Hindlimb muscle (tissue), 1 donor: ENCODE data around the gene WASL. TPM values are rescaled to one million over a fixed set of nuclear protein-coding genes. Genes with fewer than 3 reads are reported as not detected.
"Not testable (repeated sequence)": the region's sequence is repeated elsewhere in the genome, so short reads cannot be mapped to it uniquely, and the experiment has no call there.

ENCODE experiments used
- DNase-seq: peaks from one replicate; pipeline ENCODE4 v3.0.0-alpha.2; 2013
- polyA plus RNA-seq: library from polyadenylated mRNA; unstranded; fragments of 120-200 nt; gene quantifications from one replicate; pipeline ENCODE4 v1.2.1, GENCODE V29; 2013; ENCODE audit not compliant: insufficient read length

Gene WASL
- polyA plus RNA-seq, 1 donor, result 31.0 TPM

- no peak for DNase-seq
These were observed 92.1 kb downstream of the WASL start for GRCh38 chr7:123656544-123657303.

GRCh38 chr7:123655614-123656013 is 93.2 kb downstream of the WASL start, which contains the start of gene LMOD2:
TSS of gene LMOD2 (plus strand) at chr7:123655866. CDS start at chr7:123655964, 98 bp downstream.
- DNase-seq, result no peak

DNA sequence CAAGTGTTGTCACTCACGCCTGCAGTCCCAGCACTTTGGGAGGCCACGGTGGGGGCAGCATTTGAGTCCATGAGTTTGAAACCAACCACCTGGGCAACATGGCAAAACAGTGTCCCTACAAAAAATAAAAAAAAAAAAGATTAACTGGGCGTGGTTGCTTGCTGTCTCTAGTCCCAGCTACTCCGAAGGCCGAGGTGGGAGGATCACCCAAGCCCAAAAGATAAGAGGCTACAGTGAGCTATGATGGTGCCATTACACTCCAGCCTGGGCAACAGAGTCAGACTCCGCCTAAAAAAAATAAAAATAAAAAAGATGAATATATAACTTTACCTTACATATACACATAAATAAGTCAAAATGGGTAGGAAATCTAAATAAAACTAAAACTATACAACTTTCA is 95.6 kb downstream of the WASL start:
- no peak for DNase-seq

DNA sequence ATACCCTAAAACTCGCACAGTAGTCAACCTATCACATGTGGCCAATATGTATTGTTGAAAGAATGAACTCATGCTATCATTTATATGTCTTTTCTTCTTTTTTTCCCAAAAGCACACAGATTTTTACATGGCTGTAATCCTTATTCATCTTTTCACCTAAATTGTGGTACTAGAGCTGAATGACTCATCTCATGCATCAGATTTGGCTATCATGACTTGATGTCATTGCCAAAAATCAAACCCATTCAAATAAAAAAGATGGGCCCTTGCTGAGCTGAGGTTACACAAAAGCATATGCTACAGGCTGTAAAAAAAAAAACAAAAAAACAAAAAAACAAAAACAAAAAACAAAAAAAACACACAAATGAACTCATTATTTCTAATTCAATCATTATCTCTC is 96.4 kb downstream of the WASL start:
- no peak for DNase-seq

GRCh38 chr7:123650595-123650994 is 98.2 kb downstream of the WASL start:
- DNase-seq, result no peak

GRCh38 chr7:123649964-123650363 is 98.8 kb downstream of the WASL start:
- DNase-seq, result no peak

DNA sequence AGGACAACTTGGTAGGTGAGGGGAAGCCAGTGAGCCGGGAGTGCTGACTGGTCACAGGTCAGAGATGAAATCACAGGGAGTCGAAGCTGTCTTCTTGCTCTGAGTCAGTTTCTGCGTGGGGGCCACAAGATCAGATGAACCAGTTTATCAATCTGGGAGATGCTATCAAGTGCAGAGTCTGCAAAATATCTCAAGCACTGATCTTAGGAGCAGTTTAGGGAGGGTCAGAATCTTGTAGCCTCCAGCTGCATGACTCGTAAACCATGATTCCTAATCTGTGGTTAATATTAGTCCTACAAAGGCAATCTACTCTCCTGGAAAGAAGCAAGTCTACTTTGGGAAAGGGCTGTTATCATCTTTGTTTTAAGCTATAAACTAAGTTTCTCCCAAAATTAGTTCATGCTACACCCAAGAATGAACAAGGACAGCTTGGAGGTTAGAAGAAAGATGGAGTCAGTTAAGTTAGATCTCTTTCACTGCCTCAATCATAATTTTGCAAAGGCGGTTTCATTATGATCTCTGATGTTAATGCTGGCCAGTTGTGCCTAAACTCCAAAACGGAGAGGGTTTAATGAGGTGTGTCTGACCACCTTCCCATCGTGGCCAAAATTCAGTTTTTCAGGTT is 101.6 kb downstream of the WASL start:
- no peak for DNase-seq

- DNase-seq, result no peak
These were observed 103.3 kb downstream of the WASL start for GRCh38 chr7:123645516-123645915.

GRCh38 chr7:123643495-123644441 is 105.0 kb downstream of the WASL start:
- no peak for DNase-seq

DNA sequence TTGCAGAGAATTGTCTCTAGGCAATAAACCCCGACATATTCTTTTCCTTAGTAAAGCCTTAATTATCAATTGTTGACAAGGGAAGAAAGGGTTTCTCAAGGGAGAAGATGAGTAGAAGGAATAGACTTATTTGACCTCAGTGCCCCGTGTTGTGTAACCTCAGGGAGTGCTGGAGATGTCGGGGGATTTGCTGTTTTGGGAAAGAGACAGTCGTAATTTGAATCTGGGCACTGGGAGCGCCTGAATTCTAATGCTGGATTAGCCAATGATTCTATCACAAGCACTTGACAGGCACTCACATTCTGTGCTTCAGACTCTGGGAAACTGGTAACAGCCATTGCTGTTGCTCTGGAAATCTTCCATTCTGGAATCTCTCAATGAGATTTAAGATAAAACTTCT is 106.9 kb downstream of the WASL start:
- no peak for DNase-seq

- no peak for DNase-seq
These were observed 108.2 kb downstream of the WASL start for GRCh38 chr7:123640583-123640982.

- no peak for DNase-seq
These were observed 109.2 kb downstream of the WASL start for GRCh38 chr7:123639631-123640030.

DNA sequence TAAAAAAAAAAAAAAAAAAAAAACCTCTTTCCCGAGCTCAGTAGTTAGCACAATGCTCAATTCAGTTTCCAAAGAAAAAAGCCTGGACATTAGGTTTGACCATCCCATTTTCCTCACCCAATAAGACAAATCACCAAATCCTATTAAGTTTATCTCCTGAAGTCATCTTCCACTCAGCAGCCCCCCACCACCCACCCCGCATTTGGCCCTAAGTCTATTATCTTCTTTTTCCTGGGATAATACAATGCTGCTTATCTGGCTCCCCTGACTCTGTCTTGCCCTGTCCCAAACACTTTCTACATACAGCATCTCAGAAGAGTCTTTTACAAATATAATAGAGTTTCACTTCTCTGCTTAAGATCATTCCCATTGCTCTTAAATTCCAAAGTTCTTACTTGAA is 110.9 kb downstream of the WASL start:
- no peak for DNase-seq

- DNase-seq, result no peak
These were observed 111.6 kb downstream of the WASL start for GRCh38 chr7:123637203-123637602.

- no peak for DNase-seq
These were observed 113.0 kb downstream of the WASL start for GRCh38 chr7:123635551-123636359.

DNA sequence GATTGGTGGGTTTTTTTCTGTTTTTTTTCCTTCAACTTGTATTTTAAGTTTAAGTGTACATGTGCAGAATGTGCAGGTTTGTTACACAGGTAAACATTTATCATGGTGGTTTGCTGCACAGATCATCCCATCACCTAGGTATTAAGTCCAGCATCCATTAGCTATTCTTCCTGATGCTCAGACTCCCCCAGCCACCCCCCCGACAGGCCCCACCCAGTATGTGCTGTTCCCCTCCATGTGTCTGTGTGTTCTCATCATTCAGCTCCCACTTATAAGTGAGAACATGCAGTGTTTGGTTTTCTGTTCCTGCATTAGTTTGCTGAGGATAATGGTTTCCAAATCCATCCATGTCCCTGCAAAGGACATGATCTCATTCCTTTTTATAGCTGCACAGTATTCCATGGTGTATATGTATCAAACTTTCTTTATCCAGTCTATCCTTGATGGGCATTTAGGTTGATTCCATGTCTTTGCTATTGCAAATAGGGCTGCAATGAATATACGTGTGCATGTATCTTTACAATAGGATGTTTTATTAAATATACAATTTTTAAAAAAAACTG is 114.7 kb downstream of the WASL start:
- DNase-seq, result not testable (repeated sequence)

GRCh38 chr7:123633553-123633952 is 115.2 kb downstream of the WASL start:
- no peak for DNase-seq

DNA sequence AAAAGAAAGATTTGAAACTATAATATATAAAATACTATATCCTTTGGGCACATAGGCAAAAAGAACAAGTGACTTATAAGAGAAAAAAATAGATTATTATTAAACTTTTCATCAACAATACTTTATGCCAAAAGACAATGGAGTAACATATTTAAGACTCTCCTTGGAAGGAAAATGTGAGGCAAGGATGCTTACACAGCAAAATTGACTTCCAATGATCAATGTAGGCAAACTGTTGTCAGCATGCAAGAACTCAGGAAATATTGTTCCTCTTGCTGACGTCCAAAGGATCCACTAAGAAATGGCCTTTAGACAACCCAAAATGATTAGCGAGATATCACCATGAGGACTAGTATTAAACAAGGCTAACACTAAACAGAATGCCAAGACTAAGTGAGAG is 116.0 kb downstream of the WASL start:
- no peak for DNase-seq
